WERI-Rb-1 (cell line): ENCODE data around the gene TTLL10.

Experiments
- DNase-seq: peaks from one replicate; pipeline ENCODE4 v3.0.0-alpha.2; 2020
- H3K27ac ChIP-seq: fragments of 250-450 bp; sonication (Bioruptor Pico); 2 replicates; pipeline ENCODE4 v1.5.1; 2020; ENCODE audit warnings: mild to moderate bottlenecking, moderate library complexity
- H3K27me3 ChIP-seq: fragments of 250-450 bp; sonication (Bioruptor Pico); 2 replicates; pipeline ENCODE4 v1.5.1; 2021; ENCODE audit warnings: mild to moderate bottlenecking, low read depth, moderate library complexity; ENCODE audit not compliant: insufficient read depth, severe bottlenecking
- H3K36me3 ChIP-seq: fragments of 250-450 bp; sonication (Bioruptor Pico); 2 replicates; pipeline ENCODE4 v1.5.1; 2020; ENCODE audit warnings: mild to moderate bottlenecking, moderate library complexity
- H3K4me3 ChIP-seq: 2 replicates; pipeline ENCODE4 v1.5.1; 2011; ENCODE audit warnings: low read depth, mild to moderate bottlenecking, control low read depth, low read length
- H3K9me3 ChIP-seq: fragments of 250-450 bp; sonication (Bioruptor Pico); 2 replicates; pipeline ENCODE4 v1.5.1; 2021; ENCODE audit warnings: mild to moderate bottlenecking, moderate library complexity; ENCODE audit not compliant: severe bottlenecking
- CTCF ChIP-seq: IDR thresholded peaks from 2 replicates; pipeline ENCODE4 v1.5.1; 2011; ENCODE audit warnings: low read depth, mild to moderate bottlenecking, control low read depth, inconsistent platforms, low read length

The TTLL10 gene

DNA sequence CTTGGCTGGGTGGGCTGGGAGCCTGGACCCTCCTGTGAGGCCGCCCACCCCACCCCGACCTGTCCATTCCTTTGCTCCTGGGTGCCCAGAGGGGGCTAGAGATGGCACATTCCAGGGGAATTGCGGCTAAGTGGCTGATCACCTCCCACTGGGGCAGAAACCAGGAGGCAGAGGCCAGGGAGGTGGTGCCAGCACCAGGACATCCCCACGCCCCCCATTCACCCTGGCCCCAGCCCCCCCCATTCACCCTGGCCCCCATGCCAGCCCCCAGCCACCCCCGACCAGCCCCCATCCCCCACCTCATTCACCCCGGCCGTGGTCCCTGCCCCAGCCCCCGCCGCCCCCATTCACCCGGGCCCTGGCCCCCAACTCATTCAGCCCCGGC lies 66.7 kb downstream of the TTLL10 start:
- no peak for TF ChIP-seq CTCF
- DNase-seq, result no peak
- Histone ChIP-seq H3K27me3 (no peaks in the 10 kb centered on the region), H3K9me3 (no peaks in the 10 kb centered on the region), H3K27ac (no peak overlapping the region), H3K4me3 (no peak overlapping the region), H3K36me3 (no peaks in the 10 kb centered on the region; the same call in 1 of the 2 replicates)

DNA sequence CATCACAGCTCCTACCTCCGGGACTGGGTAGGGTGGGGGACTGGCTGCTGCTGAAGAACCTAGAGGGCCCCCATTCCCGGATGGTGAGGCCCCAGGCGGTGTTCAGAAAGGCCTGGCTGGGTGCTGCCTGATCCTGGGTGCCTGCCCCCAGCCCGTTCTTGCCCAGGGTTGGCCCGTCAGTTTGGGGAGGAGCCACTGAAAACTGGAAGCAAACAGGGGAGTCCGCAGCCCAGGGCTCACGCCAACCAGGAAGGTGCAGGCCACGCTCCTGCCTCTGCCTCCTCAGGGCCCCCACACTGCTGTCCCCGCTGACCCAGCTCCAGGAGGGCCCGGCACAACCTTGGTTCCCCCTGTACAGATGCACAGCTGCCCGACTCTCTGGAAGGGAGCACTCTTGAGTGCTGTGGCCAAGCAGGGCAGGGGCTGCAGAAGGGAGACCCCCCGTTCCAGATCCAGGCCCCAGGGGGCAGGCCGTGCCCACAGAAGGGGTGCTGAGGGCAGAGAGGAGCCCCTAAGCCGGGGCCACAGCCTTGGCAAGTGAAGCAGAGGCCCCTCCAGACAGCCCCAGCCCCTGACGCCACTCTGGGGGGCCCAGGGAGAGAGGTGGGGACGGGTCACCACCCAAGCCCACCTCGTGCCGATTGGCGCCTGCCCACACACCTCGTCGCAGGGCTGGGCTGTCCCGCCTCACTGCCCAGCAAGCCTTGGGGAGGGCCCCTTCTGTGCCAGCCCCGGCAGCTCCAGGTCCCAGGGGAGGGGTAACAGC lies 67.3 kb downstream of the TTLL10 start:
- H3K27ac ChIP-seq, result no peak overlapping the region
- no peaks in the 10 kb centered on the region for H3K9me3 ChIP-seq
- H3K4me3 ChIP-seq, result no peak overlapping the region
- no peak for DNase-seq
- no peaks in the 10 kb centered on the region for H3K36me3 ChIP-seq
- no peaks in the 10 kb centered on the region for H3K27me3 ChIP-seq
- no peak for TF ChIP-seq CTCF

- Histone ChIP-seq H3K36me3 (no peaks in the 10 kb centered on the region), H3K27ac (no peak overlapping the region), H3K27me3 (no peaks in the 10 kb centered on the region), H3K9me3 (no peaks in the 10 kb centered on the region), H3K4me3 (no peak overlapping the region)
- DNase-seq, result no peak
- TF ChIP-seq CTCF, result no peak
Measured at GRCh38 chr1:1241588-1242219, 68.0 kb downstream of the TTLL10 start.

DNA sequence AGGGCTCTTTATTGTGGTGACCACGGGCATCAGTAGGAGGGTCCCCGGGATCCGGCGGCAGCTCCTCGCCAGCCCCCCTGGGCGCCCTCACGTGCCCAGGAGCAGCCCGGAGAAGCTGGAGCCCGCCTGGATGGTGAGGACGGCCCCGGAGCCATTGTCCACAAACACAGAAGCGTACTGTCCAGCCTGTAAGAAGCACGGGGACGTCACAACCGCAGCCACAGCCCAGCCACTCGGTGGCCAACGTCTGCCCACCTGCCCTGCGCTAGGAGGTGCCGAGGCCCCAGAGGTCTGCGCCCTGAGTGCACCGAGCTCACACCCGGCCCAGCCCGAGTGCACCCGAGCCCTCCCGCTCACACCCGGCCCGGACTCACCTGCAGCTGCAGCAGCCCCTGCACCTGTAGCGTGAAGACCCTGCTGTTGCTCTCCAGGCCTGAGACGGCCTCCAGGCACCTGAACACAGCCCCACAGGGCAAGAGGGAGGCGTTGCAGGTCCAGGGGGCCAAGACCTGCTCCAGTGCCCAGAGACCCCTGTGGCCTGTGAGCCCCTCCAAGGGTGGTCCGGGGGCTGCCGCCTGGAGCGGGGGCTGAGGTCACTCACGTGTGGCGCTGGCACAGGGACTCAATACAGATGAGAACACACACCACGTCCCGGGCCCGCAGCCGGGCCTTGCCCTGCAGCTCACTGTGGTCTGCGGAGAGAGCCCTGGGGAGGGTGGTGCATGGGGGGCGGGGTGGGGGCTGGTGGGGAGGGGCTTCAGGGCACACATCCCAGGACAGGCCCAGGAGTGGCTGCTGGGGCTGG lies 69.0 kb downstream of the TTLL10 start:
- no peak overlapping the region for H3K27ac ChIP-seq
- DNase-seq, result no peak
- H3K4me3 ChIP-seq, result no peak overlapping the region
- no peak for TF ChIP-seq CTCF
- H3K27me3 ChIP-seq, result no peaks in the 10 kb centered on the region
- H3K9me3 ChIP-seq, result no peaks in the 10 kb centered on the region
- no peaks in the 10 kb centered on the region for H3K36me3 ChIP-seq

DNA sequence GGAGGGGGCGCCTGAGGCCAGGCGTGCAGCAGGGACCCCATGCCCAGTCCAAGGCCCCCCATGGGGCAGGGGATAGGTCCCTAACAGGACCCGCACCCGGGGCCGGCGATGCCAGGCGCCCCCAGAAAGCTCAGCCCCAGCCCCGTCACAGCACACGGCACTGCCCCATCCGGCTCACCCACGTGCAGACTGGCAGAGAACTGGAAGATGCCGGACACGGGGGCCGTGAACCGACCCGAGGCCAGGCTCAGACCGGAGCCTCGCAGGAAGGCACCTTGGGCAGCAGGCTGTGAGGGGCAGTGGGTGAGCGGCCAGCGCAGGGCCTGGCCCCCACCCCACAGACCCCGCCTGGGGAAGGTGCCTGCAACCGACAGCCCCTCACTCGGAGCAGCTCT lies 69.6 kb downstream of the TTLL10 start:
- no peak for DNase-seq
- no peaks in the 10 kb centered on the region for H3K36me3 ChIP-seq

More for the DNA sequence above, 69.6 kb downstream of the TTLL10 start:
- Histone ChIP-seq H3K9me3 (no peaks in the 10 kb centered on the region), H3K27me3 (no peaks in the 10 kb centered on the region), H3K4me3 (no peak overlapping the region), H3K27ac (no peak overlapping the region)
- TF ChIP-seq CTCF, result no peak
